GM12873 (cell line): Measurements from ENCODE around the gene ALDH3B2.

ENCODE experiments used
- CTCF ChIP-seq: IDR thresholded peaks from 2 replicates; pipeline ENCODE4 v1.5.1; 2012; ENCODE audit warnings: low read depth, mild to moderate bottlenecking, moderate library complexity, low read length, control low read depth; ENCODE audit not compliant: insufficient read depth; ENCODE audit errors: missing control alignments

The ALDH3B2 gene

GRCh38 chr11:67645521-67646461 is 28.6 kb downstream of the ALDH3B2 start:
- peak; percentile 5 for TF ChIP-seq CTCF

- TF ChIP-seq CTCF: no peak
These were observed 29.7 kb downstream of the ALDH3B2 start for GRCh38 chr11:67644472-67645418.

GRCh38 chr11:67644042-67644441 is 30.4 kb downstream of the ALDH3B2 start:
- TF ChIP-seq CTCF: peak; percentile 58

- TF ChIP-seq CTCF: no peak
These were observed 32.0 kb downstream of the ALDH3B2 start for GRCh38 chr11:67642173-67643120.

GRCh38 chr11:67641338-67642172 is 32.9 kb downstream of the ALDH3B2 start:
- TF ChIP-seq CTCF: no peak

- no peak for TF ChIP-seq CTCF
These were observed 33.6 kb downstream of the ALDH3B2 start for GRCh38 chr11:67640758-67641337.
